ENCODE data around the gene TREX2.

Gene TREX2

GRCh38 chrX:153445856-153446635 lies at the start of gene TREX2:
TSS of gene TREX2 (minus strand) at chrX:153446056. CDS start at chrX:153445430, 626 bp downstream.
- no peaks in the 10 kb centered on the region for H3K36me3 ChIP-seq (ENCODE audit: control insufficient read depth, insufficient read depth, low read length)
- no peaks in the 10 kb centered on the region for H3K27me3 ChIP-seq (ENCODE audit: control insufficient read depth, insufficient read depth, low read length)
- H3K9ac ChIP-seq (ENCODE audit: low read depth, low read length): no peak within 1 kb of the TSS
- no peaks in the 10 kb centered on the region for H3K4me1 ChIP-seq (ENCODE audit: control insufficient read depth, insufficient read depth, low read length)
- H3K4me3 ChIP-seq (ENCODE audit: low read depth, low read length): no peak within 1 kb of the TSS
- peaks cover 4% of the 10 kb centered on the region for H3K9me3 ChIP-seq (ENCODE audit: control insufficient read depth, insufficient read depth, low read length)

- H3K9ac ChIP-seq (ENCODE audit: low read depth, low read length): no peak overlapping the region
- no peaks in the 10 kb centered on the region for H3K9me3 ChIP-seq (ENCODE audit: control insufficient read depth, insufficient read depth, low read length)
- H3K4me3 ChIP-seq (ENCODE audit: low read depth, low read length): no peak overlapping the region
- H3K36me3 ChIP-seq (ENCODE audit: control insufficient read depth, insufficient read depth, low read length): peaks cover 3% of the 10 kb centered on the region
- H3K4me1 ChIP-seq (ENCODE audit: control insufficient read depth, insufficient read depth, low read length): no peaks in the 10 kb centered on the region
- no peaks in the 10 kb centered on the region for H3K27me3 ChIP-seq (ENCODE audit: control insufficient read depth, insufficient read depth, low read length)
Measured at GRCh38 chrX:153495362-153495751, 49.5 kb upstream of the TREX2 start.

- Histone ChIP-seq H3K4me3 (ENCODE audit: low read depth, low read length) (peak within 1 kb of the TSS; percentile 30), H3K9me3 (ENCODE audit: control insufficient read depth, insufficient read depth, low read length) (no peaks in the 10 kb centered on the region), H3K36me3 (ENCODE audit: control insufficient read depth, insufficient read depth, low read length) (peaks cover 3% of the 10 kb centered on the region), H3K4me1 (ENCODE audit: control insufficient read depth, insufficient read depth, low read length) (no peaks in the 10 kb centered on the region), H3K27me3 (ENCODE audit: control insufficient read depth, insufficient read depth, low read length) (no peaks in the 10 kb centered on the region), H3K9ac (ENCODE audit: low read depth, low read length) (no peak within 1 kb of the TSS)
Measured at GRCh38 chrX:153494541-153495361, 48.9 kb upstream of the TREX2 start, which contains the start of gene BGN. TSS of gene BGN (plus strand) at chrX:153494980. CDS start at chrX:153504632, 9,652 bp downstream.

DNA sequence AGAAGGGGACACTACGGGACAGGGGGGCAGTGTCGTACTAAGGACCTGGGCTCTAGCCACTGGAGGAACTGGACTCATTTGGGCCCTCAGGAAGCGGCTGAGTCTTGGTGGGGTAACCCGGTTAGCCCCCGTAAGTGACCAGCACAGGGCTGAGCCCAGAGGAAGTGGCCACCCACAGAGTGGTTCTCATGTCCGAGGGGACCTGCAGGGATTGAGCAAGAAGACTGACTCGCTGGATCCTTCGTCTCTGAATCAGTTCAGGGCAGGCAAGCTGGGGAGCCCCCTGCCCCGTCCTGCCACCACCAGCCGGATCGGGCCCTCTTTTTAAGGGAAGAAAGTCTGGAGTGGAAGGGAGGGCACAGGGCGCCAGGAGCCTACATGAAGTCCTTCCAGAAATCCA lies 48.2 kb upstream of the TREX2 start:
- H3K4me3 ChIP-seq (ENCODE audit: low read depth, low read length): no peak overlapping the region
- no peaks in the 10 kb centered on the region for H3K9me3 ChIP-seq (ENCODE audit: control insufficient read depth, insufficient read depth, low read length)
- no peaks in the 10 kb centered on the region for H3K27me3 ChIP-seq (ENCODE audit: control insufficient read depth, insufficient read depth, low read length)
- peaks cover 3% of the 10 kb centered on the region for H3K36me3 ChIP-seq (ENCODE audit: control insufficient read depth, insufficient read depth, low read length)
- H3K9ac ChIP-seq (ENCODE audit: low read depth, low read length): no peak overlapping the region
- no peaks in the 10 kb centered on the region for H3K4me1 ChIP-seq (ENCODE audit: control insufficient read depth, insufficient read depth, low read length)

DNA sequence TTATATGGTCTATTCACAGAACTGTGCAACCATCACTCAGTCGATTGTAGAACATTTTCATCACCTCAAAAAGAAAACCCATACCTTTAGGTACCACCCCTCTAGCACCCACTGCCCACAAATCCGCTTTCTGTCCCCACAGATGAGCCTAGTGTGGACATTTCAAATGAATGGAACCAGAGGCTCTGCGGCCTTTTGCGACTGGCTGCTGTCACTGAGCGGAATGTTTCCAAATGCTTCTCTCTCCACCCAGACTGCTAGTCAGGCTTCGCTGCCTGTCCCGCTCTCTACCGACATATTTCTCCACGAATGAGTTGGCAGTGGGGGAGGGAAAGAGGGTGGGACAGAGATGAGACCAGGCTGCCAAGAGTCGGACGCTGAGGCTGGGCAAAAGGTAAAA lies 47.2 kb upstream of the TREX2 start:
- Histone ChIP-seq H3K4me1 (ENCODE audit: control insufficient read depth, insufficient read depth, low read length) (no peaks in the 10 kb centered on the region), H3K9ac (ENCODE audit: low read depth, low read length) (no peak overlapping the region), H3K27me3 (ENCODE audit: control insufficient read depth, insufficient read depth, low read length) (no peaks in the 10 kb centered on the region), H3K9me3 (ENCODE audit: control insufficient read depth, insufficient read depth, low read length) (no peaks in the 10 kb centered on the region), H3K36me3 (ENCODE audit: control insufficient read depth, insufficient read depth, low read length) (peaks cover 3% of the 10 kb centered on the region), H3K4me3 (ENCODE audit: low read depth, low read length) (no peak overlapping the region)

DNA sequence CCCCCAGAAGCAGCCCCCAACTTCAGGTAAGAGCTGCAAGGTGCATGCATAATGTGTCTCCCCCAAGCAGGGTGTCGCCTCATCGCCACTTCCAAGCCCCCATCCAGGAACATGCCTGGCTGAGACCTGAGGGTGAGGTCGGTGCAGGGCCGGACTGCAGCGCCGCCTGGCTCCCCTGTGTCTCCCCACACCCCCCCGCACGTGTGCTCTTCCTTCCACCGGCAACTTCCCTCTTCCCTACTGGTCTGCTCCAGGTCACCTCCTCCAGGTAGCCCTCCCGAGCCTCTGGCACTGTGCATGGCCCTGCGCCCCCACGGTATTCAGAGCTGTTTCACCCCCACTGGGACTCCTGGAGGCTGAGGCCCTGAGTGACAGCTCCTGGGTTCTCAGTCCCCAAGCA lies 46.7 kb upstream of the TREX2 start:
- Histone ChIP-seq H3K4me3 (ENCODE audit: low read depth, low read length) (no peak overlapping the region), H3K4me1 (ENCODE audit: control insufficient read depth, insufficient read depth, low read length) (no peaks in the 10 kb centered on the region), H3K27me3 (ENCODE audit: control insufficient read depth, insufficient read depth, low read length) (no peaks in the 10 kb centered on the region), H3K36me3 (ENCODE audit: control insufficient read depth, insufficient read depth, low read length) (peaks cover 3% of the 10 kb centered on the region), H3K9me3 (ENCODE audit: control insufficient read depth, insufficient read depth, low read length) (no peaks in the 10 kb centered on the region), H3K9ac (ENCODE audit: low read depth, low read length) (no peak overlapping the region)

GRCh38 chrX:153491918-153492317 lies 46.1 kb upstream of the TREX2 start:
- no peaks in the 10 kb centered on the region for H3K27me3 ChIP-seq (ENCODE audit: control insufficient read depth, insufficient read depth, low read length)
- H3K4me1 ChIP-seq (ENCODE audit: control insufficient read depth, insufficient read depth, low read length): no peaks in the 10 kb centered on the region
- peak overlapping the region; percentile 37 for H3K9ac ChIP-seq (ENCODE audit: low read depth, low read length)
- no peak overlapping the region for H3K4me3 ChIP-seq (ENCODE audit: low read depth, low read length)
- H3K36me3 ChIP-seq (ENCODE audit: control insufficient read depth, insufficient read depth, low read length): peaks cover 3% of the 10 kb centered on the region
- H3K9me3 ChIP-seq (ENCODE audit: control insufficient read depth, insufficient read depth, low read length): no peaks in the 10 kb centered on the region

- Histone ChIP-seq H3K4me3 (ENCODE audit: low read depth, low read length) (no peak overlapping the region), H3K36me3 (ENCODE audit: control insufficient read depth, insufficient read depth, low read length) (peaks cover 3% of the 10 kb centered on the region), H3K9ac (ENCODE audit: low read depth, low read length) (peak overlapping the region; percentile 37), H3K4me1 (ENCODE audit: control insufficient read depth, insufficient read depth, low read length) (no peaks in the 10 kb centered on the region), H3K9me3 (ENCODE audit: control insufficient read depth, insufficient read depth, low read length) (no peaks in the 10 kb centered on the region), H3K27me3 (ENCODE audit: control insufficient read depth, insufficient read depth, low read length) (no peaks in the 10 kb centered on the region)
Measured at GRCh38 chrX:153491351-153491914, 45.6 kb upstream of the TREX2 start.

DNA sequence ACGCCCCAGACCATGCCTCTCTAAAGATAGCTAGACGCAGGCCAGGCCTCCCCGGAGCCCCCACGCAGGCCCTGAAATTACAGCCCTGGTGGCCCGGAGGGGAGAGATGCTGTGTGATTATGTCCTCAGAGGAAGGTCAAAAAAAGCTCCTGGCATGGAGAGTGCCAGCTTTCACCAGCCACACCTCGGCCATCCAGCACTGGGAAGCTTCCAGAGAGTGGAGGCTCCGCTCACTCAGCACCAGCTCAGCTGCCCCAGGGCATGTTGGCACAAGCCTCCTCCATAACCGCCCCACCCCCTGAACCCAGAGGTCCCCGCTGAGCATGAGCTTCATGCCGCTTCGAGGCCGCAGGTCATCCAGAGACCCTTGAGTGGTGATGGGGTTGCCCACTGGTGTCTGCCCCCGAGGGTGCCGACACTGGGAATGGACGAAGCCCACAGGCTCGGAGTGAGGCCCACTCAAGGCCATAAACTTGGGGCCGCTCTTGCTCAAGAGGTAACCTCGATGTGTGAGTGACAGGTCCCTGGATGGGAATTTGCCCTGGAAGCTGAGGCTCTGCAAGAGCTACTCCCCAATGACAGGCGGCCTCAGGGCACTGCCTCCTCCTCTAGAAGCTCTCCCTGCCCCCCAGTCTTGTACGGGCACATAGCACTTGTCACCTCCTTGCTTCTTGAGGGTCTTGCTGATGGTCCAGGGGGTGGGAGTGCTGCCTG lies 44.5 kb upstream of the TREX2 start:
- no peak overlapping the region for H3K4me3 ChIP-seq (ENCODE audit: low read depth, low read length)
- no peaks in the 10 kb centered on the region for H3K27me3 ChIP-seq (ENCODE audit: control insufficient read depth, insufficient read depth, low read length)
- H3K4me1 ChIP-seq (ENCODE audit: control insufficient read depth, insufficient read depth, low read length): no peaks in the 10 kb centered on the region
- H3K36me3 ChIP-seq (ENCODE audit: control insufficient read depth, insufficient read depth, low read length): peaks cover 3% of the 10 kb centered on the region
- no peaks in the 10 kb centered on the region for H3K9me3 ChIP-seq (ENCODE audit: control insufficient read depth, insufficient read depth, low read length)
- H3K9ac ChIP-seq (ENCODE audit: low read depth, low read length): no peak overlapping the region

DNA sequence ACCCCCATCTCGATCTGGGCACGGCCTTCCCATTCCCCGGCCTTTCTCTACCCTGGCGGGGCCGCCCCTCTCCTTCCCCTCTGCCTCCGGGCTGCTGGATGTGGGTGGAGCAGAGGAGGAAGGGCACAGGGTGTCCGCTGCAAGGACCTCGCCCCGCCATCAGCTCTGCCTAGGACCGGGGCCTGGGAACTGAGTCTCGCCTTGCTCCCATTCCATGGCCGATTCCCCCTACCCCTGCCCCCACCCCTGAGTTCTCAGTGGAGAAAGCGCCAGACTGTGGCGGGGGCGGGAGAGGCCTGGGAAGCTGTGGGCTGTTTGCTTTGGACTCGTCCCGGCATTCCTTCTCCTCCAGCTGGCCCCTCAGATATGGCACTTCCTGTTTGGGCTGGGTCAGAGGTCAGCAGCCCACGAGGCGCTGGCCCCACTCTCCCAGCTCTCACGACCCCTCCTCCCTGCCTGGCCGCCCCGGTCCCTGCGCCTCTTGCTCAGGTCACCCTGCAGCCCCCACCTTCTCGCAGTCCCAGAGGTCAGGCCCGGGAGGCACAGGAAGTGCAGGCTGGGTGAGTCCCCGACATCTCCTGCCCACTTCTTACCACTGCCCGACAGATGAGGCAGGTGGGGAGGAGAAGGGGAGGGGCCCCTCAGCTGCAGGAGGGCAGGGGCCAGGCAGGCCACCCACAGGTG lies 42.5 kb upstream of the TREX2 start:
- H3K4me3 ChIP-seq (ENCODE audit: low read depth, low read length): no peak overlapping the region
- no peaks in the 10 kb centered on the region for H3K36me3 ChIP-seq (ENCODE audit: control insufficient read depth, insufficient read depth, low read length)
- H3K27me3 ChIP-seq (ENCODE audit: control insufficient read depth, insufficient read depth, low read length): no peaks in the 10 kb centered on the region
- H3K9ac ChIP-seq (ENCODE audit: low read depth, low read length): no peak overlapping the region
- H3K9me3 ChIP-seq (ENCODE audit: control insufficient read depth, insufficient read depth, low read length): no peaks in the 10 kb centered on the region
- no peaks in the 10 kb centered on the region for H3K4me1 ChIP-seq (ENCODE audit: control insufficient read depth, insufficient read depth, low read length)

GRCh38 chrX:153487590-153488071 lies 41.8 kb upstream of the TREX2 start:
- Histone ChIP-seq H3K9ac (ENCODE audit: low read depth, low read length) (no peak overlapping the region), H3K36me3 (ENCODE audit: control insufficient read depth, insufficient read depth, low read length) (no peaks in the 10 kb centered on the region), H3K27me3 (ENCODE audit: control insufficient read depth, insufficient read depth, low read length) (no peaks in the 10 kb centered on the region), H3K4me1 (ENCODE audit: control insufficient read depth, insufficient read depth, low read length) (no peaks in the 10 kb centered on the region), H3K4me3 (ENCODE audit: low read depth, low read length) (no peak overlapping the region), H3K9me3 (ENCODE audit: control insufficient read depth, insufficient read depth, low read length) (no peaks in the 10 kb centered on the region)
